HUES6 (cell line): ENCODE data around the gene XYLT1.

Source experiments
- H3K27ac ChIP-seq: 2 replicates; pipeline ENCODE4 v1.7.0; 2013; ENCODE audit warnings: low read depth, mild to moderate bottlenecking, low read length, inconsistent platforms
- H3K27me3 ChIP-seq: 2 replicates; pipeline ENCODE4 v1.6.1; 2013; ENCODE audit warnings: low read length; ENCODE audit not compliant: control insufficient read depth, insufficient read depth
- H3K36me3 ChIP-seq: 2 replicates; pipeline ENCODE4 v1.6.1; 2013; ENCODE audit warnings: low read length; ENCODE audit not compliant: control insufficient read depth, insufficient read depth
- H3K4me1 ChIP-seq: 2 replicates; pipeline ENCODE4 v1.6.1; 2013; ENCODE audit warnings: low read length; ENCODE audit not compliant: control insufficient read depth, insufficient read depth
- H3K4me3 ChIP-seq: 2 replicates; pipeline ENCODE4 v1.5.1; 2013; ENCODE audit warnings: low read depth, low read length
- H3K9ac ChIP-seq: one replicate; pipeline ENCODE4 v1.6.1; 2013; ENCODE audit warnings: mild to moderate bottlenecking, low read length
- H3K9me3 ChIP-seq: 2 replicates; pipeline ENCODE4 v1.6.1; 2013; ENCODE audit warnings: low read depth, low read length; ENCODE audit not compliant: control insufficient read depth, insufficient read depth

XYLT1 gene

GRCh38 chr16:17083628-17084027 is 387.1 kb downstream of the XYLT1 start:
- Histone ChIP-seq H3K27me3 (no peaks in the 10 kb centered on the region), H3K9ac (peak overlapping the region; percentile 58), H3K36me3 (no peaks in the 10 kb centered on the region), H3K9me3 (peaks cover 8% of the 10 kb centered on the region), H3K4me3 (peak overlapping the region; percentile 27), H3K27ac (peak overlapping the region; percentile 75), H3K4me1 (peaks cover 42% of the 10 kb centered on the region)

- Histone ChIP-seq H3K36me3 (no peaks in the 10 kb centered on the region), H3K4me3 (peak overlapping the region; percentile 11; the same call in 1 of the 2 replicates), H3K27me3 (no peaks in the 10 kb centered on the region), H3K9me3 (peaks cover 8% of the 10 kb centered on the region), H3K27ac (peak overlapping the region; percentile 75), H3K9ac (no peak overlapping the region), H3K4me1 (peaks cover 42% of the 10 kb centered on the region)
These were observed 388.5 kb downstream of the XYLT1 start for GRCh38 chr16:17082095-17082882.

- no peak overlapping the region for H3K4me3 ChIP-seq
- H3K36me3 ChIP-seq, result no peaks in the 10 kb centered on the region
- H3K9ac ChIP-seq, result no peak overlapping the region
- no peak overlapping the region for H3K27ac ChIP-seq
- peaks cover 8% of the 10 kb centered on the region for H3K9me3 ChIP-seq
- H3K27me3 ChIP-seq, result no peaks in the 10 kb centered on the region
- peaks cover 38% of the 10 kb centered on the region for H3K4me1 ChIP-seq
These were observed 390.7 kb downstream of the XYLT1 start for GRCh38 chr16:17080105-17080504.

- Histone ChIP-seq H3K36me3 (no peaks in the 10 kb centered on the region), H3K9ac (no peak overlapping the region), H3K27ac (no peak overlapping the region), H3K4me3 (no peak overlapping the region), H3K27me3 (no peaks in the 10 kb centered on the region), H3K4me1 (peaks cover 27% of the 10 kb centered on the region), H3K9me3 (peaks cover 8% of the 10 kb centered on the region)
These were observed 391.7 kb downstream of the XYLT1 start for GRCh38 chr16:17078931-17079631.

GRCh38 chr16:17076818-17077498 is 393.8 kb downstream of the XYLT1 start:
- H3K4me1 ChIP-seq, result peaks cover 10% of the 10 kb centered on the region; the same call in 1 of the 2 replicates
- H3K27ac ChIP-seq, result no peak overlapping the region
- peaks cover 8% of the 10 kb centered on the region for H3K9me3 ChIP-seq
- H3K4me3 ChIP-seq, result no peak overlapping the region
- no peaks in the 10 kb centered on the region for H3K27me3 ChIP-seq
- no peaks in the 10 kb centered on the region for H3K36me3 ChIP-seq
- no peak overlapping the region for H3K9ac ChIP-seq

- Histone ChIP-seq H3K9ac (no peak overlapping the region), H3K4me3 (no peak overlapping the region), H3K9me3 (peaks cover 5% of the 10 kb centered on the region), H3K4me1 (peaks cover 6% of the 10 kb centered on the region; the same call in 1 of the 2 replicates), H3K36me3 (no peaks in the 10 kb centered on the region), H3K27ac (no peak overlapping the region), H3K27me3 (no peaks in the 10 kb centered on the region)
These were observed 394.5 kb downstream of the XYLT1 start for GRCh38 chr16:17076092-17076754.

- Histone ChIP-seq H3K4me3 (no peak overlapping the region), H3K9ac (no peak overlapping the region), H3K36me3 (no peaks in the 10 kb centered on the region), H3K4me1 (peaks cover 4% of the 10 kb centered on the region; the same call in 1 of the 2 replicates), H3K27me3 (no peaks in the 10 kb centered on the region), H3K9me3 (no peaks in the 10 kb centered on the region), H3K27ac (no peak overlapping the region)
These were observed 398.7 kb downstream of the XYLT1 start for GRCh38 chr16:17072104-17072503.

GRCh38 chr16:17070882-17071592 is 399.7 kb downstream of the XYLT1 start:
- no peak overlapping the region for H3K27ac ChIP-seq
- H3K9me3 ChIP-seq, result no peaks in the 10 kb centered on the region
- no peaks in the 10 kb centered on the region for H3K36me3 ChIP-seq
- peaks cover 4% of the 10 kb centered on the region; the same call in 1 of the 2 replicates for H3K4me1 ChIP-seq
- H3K27me3 ChIP-seq, result no peaks in the 10 kb centered on the region
- peak overlapping the region; percentile 40 for H3K4me3 ChIP-seq
- no peak overlapping the region for H3K9ac ChIP-seq

GRCh38 chr16:17069681-17070080 is 401.1 kb downstream of the XYLT1 start:
- no peak overlapping the region for H3K9ac ChIP-seq
- H3K4me3 ChIP-seq, result no peak overlapping the region
- peaks cover 4% of the 10 kb centered on the region; the same call in 1 of the 2 replicates for H3K4me1 ChIP-seq
- no peaks in the 10 kb centered on the region for H3K36me3 ChIP-seq
- no peaks in the 10 kb centered on the region for H3K27me3 ChIP-seq
- H3K27ac ChIP-seq, result no peak overlapping the region
- no peaks in the 10 kb centered on the region for H3K9me3 ChIP-seq

GRCh38 chr16:17068524-17068923 is 402.2 kb downstream of the XYLT1 start:
- Histone ChIP-seq H3K4me1 (peaks cover 4% of the 10 kb centered on the region; the same call in 1 of the 2 replicates), H3K4me3 (no peak overlapping the region), H3K36me3 (no peaks in the 10 kb centered on the region), H3K27ac (no peak overlapping the region), H3K9me3 (no peaks in the 10 kb centered on the region), H3K27me3 (no peaks in the 10 kb centered on the region), H3K9ac (no peak overlapping the region)
